H1 (cell line): ENCODE measurements around the gene CBLN3. TPM values are rescaled to one million over a fixed set of nuclear protein-coding genes. Genes with fewer than 3 reads are reported as not detected.

Experiments used
- CTCF ChIA-PET: fragments of 300-600 bp; sonication (Branson Sonifier 250); formaldehyde crosslinking; loops from one replicate; lab custom pipeline; 2021; ENCODE audit not compliant: partially characterized antibody; lab: Charles Lee
- POLR2A ChIA-PET: fragments of 300-600 bp; sonication (Branson Sonifier 250); formaldehyde crosslinking; loops from one replicate; lab custom pipeline; 2021; ENCODE audit warnings: inconsistent platforms; ENCODE audit not compliant: partially characterized antibody; lab: Charles Lee
- DNase-seq, 2 experiments: peaks; one replicate each; pipeline versions ENCODE4 v3.0.0 to v3.0.0-alpha.2; 2010 to 2022; ENCODE audit warnings: low spot score in 2 of 2, low read depth in 1 of 2, mixed read lengths in 1 of 2
- FAIRE-seq: peaks from 2 replicates; lab custom pipeline; 2011; peaks lifted over from hg19 to GRCh38; lab: Jason Lieb, UNC
- H2AFZ ChIP-seq: 2 replicates; pipeline ENCODE4 v1.8.1; 2012; ENCODE audit warnings: low read length, inconsistent platforms
- H2AK5ac ChIP-seq: 2 replicates; pipeline ENCODE4 v1.6.1; 2013; ENCODE audit warnings: low read depth, low read length
- H2BK120ac ChIP-seq: replicated peaks from 2 replicates; pipeline ENCODE3; 2013; ENCODE audit warnings: low read depth, low read length, inconsistent platforms
- H2BK12ac ChIP-seq: 2 replicates; pipeline ENCODE4 v1.6.1; 2013; ENCODE audit warnings: low read depth, low read length
- H2BK15ac ChIP-seq: 2 replicates; pipeline ENCODE4 v1.6.1; 2013; ENCODE audit warnings: low read length
- H2BK20ac ChIP-seq: 2 replicates; pipeline ENCODE4 v1.6.1; 2013; ENCODE audit warnings: low read length
- H2BK5ac ChIP-seq: 2 replicates; pipeline ENCODE4 v1.6.1; 2013; ENCODE audit warnings: low read depth, low read length
- H3K14ac ChIP-seq: 2 replicates; pipeline ENCODE4 v1.6.1; 2013; ENCODE audit warnings: inconsistent platforms; ENCODE audit not compliant: insufficient read length
- H3K18ac ChIP-seq: 2 replicates; pipeline ENCODE4 v1.6.1; 2013; ENCODE audit warnings: low read length; ENCODE audit errors: extremely low read depth
- H3K23ac ChIP-seq: 2 replicates; pipeline ENCODE4 v1.6.1; 2013; ENCODE audit warnings: inconsistent platforms; ENCODE audit not compliant: insufficient read length
- H3K23me2 ChIP-seq: 2 replicates; pipeline ENCODE4 v1.6.1; 2013; ENCODE audit warnings: low read depth, low read length
- H3K27ac ChIP-seq: 2 replicates; pipeline ENCODE4 v1.6.1; 2011; ENCODE audit warnings: low read depth, low read length, inconsistent platforms
- H3K27me3 ChIP-seq, 4 experiments: replicated peaks in 1 of 4; 1 replicate in 1 of 4; 2 replicates in 3 of 4; pipeline versions ENCODE4 v1.6.1 to v1.8.1; 2011 to 2013; ENCODE audit warnings: low read length in 3 of 4, mild to moderate bottlenecking in 3 of 4, inconsistent platforms in 2 of 4, mixed read lengths in 2 of 4, moderate library complexity in 1 of 4; ENCODE audit not compliant: control insufficient read depth in 3 of 4, insufficient read depth in 3 of 4; ENCODE audit errors: extremely low read depth in 1 of 4
- H3K36me3 ChIP-seq, 4 experiments: 2 replicates each; pipeline versions ENCODE4 v1.6.1 to v1.8.1; 2011 to 2013; ENCODE audit warnings: mild to moderate bottlenecking in 4 of 4, low read length in 3 of 4, moderate library complexity in 2 of 4, control low read depth in 1 of 4, inconsistent platforms in 1 of 4; ENCODE audit not compliant: insufficient read depth in 4 of 4, control insufficient read depth in 2 of 4
- H3K4ac ChIP-seq: replicated peaks from 2 replicates; pipeline ENCODE3; 2013; ENCODE audit warnings: low read length, low read depth, mixed read lengths, inconsistent platforms; ENCODE audit not compliant: insufficient read length
- H3K4me1 ChIP-seq, 4 experiments: replicated peaks in 1 of 4; 1 replicate in 1 of 4; 2 replicates in 3 of 4; pipeline versions ENCODE4 v1.6.1 to v1.8.1; 2011 to 2013; ENCODE audit warnings: low read length in 3 of 4, inconsistent platforms in 2 of 4, mixed read lengths in 1 of 4; ENCODE audit not compliant: insufficient read depth in 4 of 4, control insufficient read depth in 3 of 4
- H3K4me2 ChIP-seq, 2 experiments: 2 replicates each; pipeline versions ENCODE4 v1.6.1 to v1.8.1; 2011 to 2013; ENCODE audit warnings: low read depth in 2 of 2, low read length in 2 of 2, control low read depth in 1 of 2, inconsistent platforms in 1 of 2, mild to moderate bottlenecking in 1 of 2; ENCODE audit not compliant: insufficient read depth in 1 of 2
- H3K4me3 ChIP-seq, 4 experiments: fragments of 200-600, 300-600 bp in 1 of 4; sonication (generic), shearing (Covaris generic), sonication (Bioruptor Twin) in 1 of 4; 2 replicates each; pipeline versions ENCODE4 v1.5.1 to v1.8.1; 2011 to 2016; ENCODE audit warnings: low read length in 4 of 4, low read depth in 3 of 4, control low read depth in 2 of 4, inconsistent platforms in 2 of 4, mild to moderate bottlenecking in 2 of 4, mixed read lengths in 1 of 4, moderate library complexity in 1 of 4; ENCODE audit not compliant: insufficient read depth in 2 of 4; ENCODE audit errors: extremely low read depth in 1 of 4
- H3K56ac ChIP-seq: replicated peaks from 2 replicates; pipeline ENCODE3; 2013; ENCODE audit warnings: low read depth, mild to moderate bottlenecking, mixed read lengths, low read length, inconsistent platforms; ENCODE audit not compliant: insufficient read length
- H3K79me1 ChIP-seq: 2 replicates; pipeline ENCODE4 v1.6.1; 2013; ENCODE audit warnings: low read depth, low read length, control low read depth
- H3K79me2 ChIP-seq, 2 experiments: 2 replicates each; pipeline versions ENCODE4 v1.6.1 to v1.8.1; 2012 to 2013; ENCODE audit warnings: low read length in 2 of 2, mild to moderate bottlenecking in 2 of 2, inconsistent platforms in 1 of 2; ENCODE audit not compliant: insufficient read depth in 2 of 2, control insufficient read depth in 1 of 2
- H3K9ac ChIP-seq, 4 experiments: replicated peaks in 1 of 4; 1 replicate in 1 of 4; 2 replicates in 3 of 4; pipeline versions ENCODE4 v1.6.1 to v1.8.1; 2011 to 2013; ENCODE audit warnings: low read depth in 3 of 4, low read length in 3 of 4, control low read depth in 2 of 4, mild to moderate bottlenecking in 2 of 4, moderate library complexity in 2 of 4, inconsistent platforms in 1 of 4; ENCODE audit errors: extremely low read depth in 1 of 4
- H3K9me3 ChIP-seq, 2 experiments: 2 replicates each; pipeline versions ENCODE4 v1.6.1 to v1.8.1; 2012 to 2013; ENCODE audit warnings: mild to moderate bottlenecking in 2 of 2, moderate library complexity in 2 of 2, control low read depth in 1 of 2, inconsistent platforms in 1 of 2, low read depth in 1 of 2, low read length in 1 of 2, mixed read lengths in 1 of 2; ENCODE audit not compliant: insufficient read depth in 2 of 2
- H4K20me1 ChIP-seq, 2 experiments: replicated peaks in 1 of 2; 2 replicates each; pipeline versions ENCODE3 to v1.8.1; 2011 to 2013; ENCODE audit warnings: inconsistent platforms in 2 of 2, low read length in 2 of 2, mild to moderate bottlenecking in 1 of 2; ENCODE audit not compliant: insufficient read depth in 2 of 2, control insufficient read depth in 1 of 2
- H4K5ac ChIP-seq: 2 replicates; pipeline ENCODE4 v1.6.1; 2013; ENCODE audit warnings: low read length, low read depth, mixed read lengths, inconsistent platforms; ENCODE audit not compliant: insufficient read length
- H4K8ac ChIP-seq: 2 replicates; pipeline ENCODE4 v1.8.0; 2013; ENCODE audit warnings: mild to moderate bottlenecking, moderate library complexity, low read length, inconsistent platforms; ENCODE audit not compliant: insufficient read depth; ENCODE audit errors: extremely low read depth
- H4K91ac ChIP-seq: replicated peaks from 2 replicates; pipeline ENCODE3; 2013; ENCODE audit warnings: low read length, mixed read lengths, inconsistent platforms; ENCODE audit not compliant: insufficient read length
- CHD1 ChIP-seq: IDR thresholded peaks from 2 replicates; pipeline ENCODE4 v1.6.1; 2012; ENCODE audit warnings: low read depth, low read length, improper control_type of control experiment
- GABPA ChIP-seq: IDR thresholded peaks from 2 replicates; pipeline ENCODE4 v1.6.1; 2011; ENCODE audit warnings: mild to moderate bottlenecking, low read length, moderate library complexity, borderline replicate concordance; ENCODE audit not compliant: insufficient read depth
- KDM5A ChIP-seq: fragments of 200-600 bp; IDR thresholded peaks from 2 replicates; pipeline ENCODE4 v1.7.1; 2012; ENCODE audit warnings: mild to moderate bottlenecking, low read length, inconsistent platforms, mixed read lengths
- NRF1 ChIP-seq: IDR thresholded peaks from 2 replicates; pipeline ENCODE4 v1.6.1; 2011; ENCODE audit warnings: mild to moderate bottlenecking, low read depth, low read length, improper control_type of control experiment
- POLR2A ChIP-seq, 2 experiments: IDR thresholded peaks; 1 replicate in 1 of 2; 2 replicates in 1 of 2; pipeline ENCODE4 v1.6.1; 2011; ENCODE audit warnings: low read depth in 2 of 2, low read length in 2 of 2, mild to moderate bottlenecking in 2 of 2; ENCODE audit errors: control extremely low read depth in 1 of 2
- SAP30 ChIP-seq: fragments of 300-600 bp; sonication (generic); IDR thresholded peaks from 2 replicates; pipeline ENCODE4 v1.7.1; 2012; ENCODE audit warnings: low read length, moderate library complexity, mild to moderate bottlenecking, inconsistent platforms; ENCODE audit not compliant: insufficient read depth, insufficient replicate concordance
- WGBS, 2 experiments: shearing (Covaris generic) in 1 of 2; methylation state at CpG; one replicate each; pipeline versions ENCODE4 v1.1.6 to v1.1.7; 2013 to 2015; ENCODE audit warnings: low lambda C conversion rate in 2 of 2, mixed read lengths in 2 of 2, inconsistent platforms in 1 of 2, low coverage in 1 of 2, missing lambda C conversion rate in 1 of 2; ENCODE audit not compliant: insufficient replicate concordance in 2 of 2, insufficient coverage in 1 of 2, insufficient read length in 1 of 2; ENCODE audit errors: extremely low coverage in 1 of 2, missing lambda C conversion rate in 1 of 2; 5-methylcytosine and 5-hydroxymethylcytosine counted together
- polyA plus RNA-seq, 7 experiments: library from polyadenylated mRNA; depleted of rRNA in 3 of 7; stranded (reverse) in 5 of 7; unstranded in 2 of 7; fragments of >200 nt in 5 of 7; fragments of 200-250 nt in 2 of 7; gene quantifications; 1 replicate in 5 of 7; 2 replicates in 1 of 7; 4 replicates in 1 of 7; pipeline versions ENCODE4 v1.2.1 to v1.2.3, GENCODE V29; 2011 to 2013; ENCODE audit warnings: missing spikeins in 2 of 7, mixed read lengths in 2 of 7
- total RNA-seq: library from RNA; stranded (reverse); fragmentation: NEBNext Ultra II Directional; extraction: Animal tissue kit (Norgen Biotek cat#: 25700); gene quantifications from 2 replicates; pipeline ENCODE4 v1.2.1, GENCODE V29; 2021
- TF ChIP-seq, protein P1 (sequence below): IDR thresholded peaks from 2 replicates; pipeline ENCODE4 v1.6.1; 2011; ENCODE audit warnings: low read length, improper control_type of control experiment
- TF ChIP-seq, protein P2 (sequence below): IDR thresholded peaks from 2 replicates; pipeline ENCODE4 v1.6.1; 2011; ENCODE audit warnings: low read depth, mild to moderate bottlenecking, low read length; ENCODE audit not compliant: insufficient read depth

The CBLN3 gene
- total and polyA plus RNA-seq, 2 of the 8 experiments (the other 6 are each of a cell fraction or from before 2014, with no cell fraction given), result 0.54 to 1.00 TPM

DNA sequence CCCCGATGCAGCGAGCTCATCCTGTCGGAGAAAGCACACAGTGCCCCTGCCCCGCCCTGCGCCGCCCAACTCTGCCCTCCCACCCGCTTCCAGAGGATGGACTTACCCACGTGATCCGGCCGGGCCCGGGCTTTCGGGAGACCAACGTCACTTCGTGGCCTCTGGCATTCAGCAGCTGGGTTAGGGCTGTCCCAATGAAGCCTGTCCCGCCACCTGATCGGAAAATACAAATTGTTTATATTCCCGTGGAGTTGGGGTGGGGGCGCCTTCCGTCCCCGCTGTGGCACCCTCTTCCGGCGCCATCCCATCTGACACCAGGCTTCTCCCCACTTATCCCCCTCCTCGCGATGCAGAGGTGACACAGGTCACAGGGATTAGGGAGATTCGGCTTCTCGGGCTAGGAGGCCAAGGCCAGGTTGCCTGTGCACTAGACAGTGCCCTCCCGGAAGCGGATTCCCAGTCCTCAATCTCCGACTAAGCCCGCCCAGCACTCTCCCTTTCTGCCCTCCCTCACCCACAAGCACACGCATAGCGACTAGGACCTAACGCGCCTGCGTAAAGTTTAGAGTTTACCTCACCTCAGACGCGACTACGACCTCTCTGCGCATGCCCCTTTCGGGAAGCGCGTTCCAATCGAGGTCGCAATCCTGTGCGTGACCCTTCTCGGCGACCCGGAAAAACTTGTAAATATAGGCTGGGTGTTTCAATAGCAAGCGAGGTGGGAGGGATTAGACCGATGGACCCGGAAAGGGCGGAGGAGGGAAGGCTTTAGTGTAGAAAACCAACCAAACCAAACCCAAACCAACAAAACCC lies 13.0 kb upstream of the CBLN3 start, which contains the start of gene SDR39U1:
SDR39U1 (minus strand) TSS at position 537 of the 813 bp plus-strand sequence; CDS start at position 530, 7 bp downstream.
- H4K5ac ChIP-seq, result peak within 1 kb of the TSS; percentile 61
- peak within 1 kb of the TSS; percentile 56; the same call in 1 of the 2 replicates for H2AFZ ChIP-seq
- H3K4ac ChIP-seq, result peak within 1 kb of the TSS; percentile 98
- 0 out of 2 replicates have a peak within 1 kb of the TSS, but pooled peaks have one; percentile 41 for H2BK20ac ChIP-seq
- no peaks in the 10 kb centered on the region; the same call in 1 of the 2 replicates for H3K79me1 ChIP-seq
- FAIRE-seq, result peak; percentile 96
- ChIA-PET CTCF (interaction anchor here (0.7 to 4.1 kb wide), 9 partner anchors 11 to 134 kb away, joined by 3 to 29 read pairs (median 4); partner anchors contain the start of genes CBLN3, CIDEB and KHNYN), POLR2A (interaction anchor here (0.8 to 4.5 kb wide), 9 partner anchors 12 to 649 kb away, joined by 3 to 34 read pairs (median 4); partner anchors contain the start of genes CBLN3 and KHNYN)
- peaks cover 9% of the 10 kb centered on the region for H3K23me2 ChIP-seq
- peaks cover 0 to 3% of the 10 kb centered on the region in 2 experiments for H4K20me1 ChIP-seq
- peak within 1 kb of the TSS; percentile 89 for H3K56ac ChIP-seq
- H3K23ac ChIP-seq, result no peak within 1 kb of the TSS
- H3K4me3 ChIP-seq, result peak within 1 kb of the TSS; percentile 84 to 95 (median 89)
- peak within 1 kb of the TSS; percentile 93 for H4K91ac ChIP-seq
- H3K36me3 ChIP-seq, result peaks cover 10 to 23% (median 12%) of the 10 kb centered on the region in 4 experiments; a peak in 7 of 8 replicates
- H4K8ac ChIP-seq, result peak within 1 kb of the TSS; percentile 75
- no peaks in the 10 kb centered on the region; a peak in 2 of 7 replicates for H3K4me1 ChIP-seq
- no peak within 1 kb of the TSS for H2BK120ac ChIP-seq
- peak within 1 kb of the TSS; percentile 88; the same call in 1 of the 2 replicates for H2BK15ac ChIP-seq
- 1% methylated on average over 45 of the region's 52 CpGs; no CpG with 5 or more reads in 1 of the 2 experiments for whole genome bisulfite sequencing, 2 experiments
- H3K4me2 ChIP-seq, result peak within 1 kb of the TSS; percentile 76 to 96
- peak within 1 kb of the TSS; percentile 71 to 92 (median 92) for H3K9ac ChIP-seq
- H3K27me3 ChIP-seq, result no peaks in the 10 kb centered on the region
- H3K27ac ChIP-seq, result peak within 1 kb of the TSS; percentile 98
- peak within 1 kb of the TSS; percentile 95 for H3K18ac ChIP-seq
- no peaks in the 10 kb centered on the region for H3K9me3 ChIP-seq
- H3K79me2 ChIP-seq, result 0 out of 4 replicates have a peak, but pooled peaks cover 0 to 3% of the 10 kb centered on the region in 2 experiments
- peak within 1 kb of the TSS; percentile 98 for H2BK5ac ChIP-seq
- no peak within 1 kb of the TSS for H3K14ac ChIP-seq
- peak within 1 kb of the TSS; percentile 90; the same call in 1 of the 2 replicates for H2BK12ac ChIP-seq
- DNase-seq, result peak; percentile 91 to 94
- H2AK5ac ChIP-seq, result no peak within 1 kb of the TSS
- TF ChIP-seq GABPA, result peak; percentile 94
- TF ChIP-seq SAP30, result peak; percentile 34
- TF ChIP-seq, protein P1, sequence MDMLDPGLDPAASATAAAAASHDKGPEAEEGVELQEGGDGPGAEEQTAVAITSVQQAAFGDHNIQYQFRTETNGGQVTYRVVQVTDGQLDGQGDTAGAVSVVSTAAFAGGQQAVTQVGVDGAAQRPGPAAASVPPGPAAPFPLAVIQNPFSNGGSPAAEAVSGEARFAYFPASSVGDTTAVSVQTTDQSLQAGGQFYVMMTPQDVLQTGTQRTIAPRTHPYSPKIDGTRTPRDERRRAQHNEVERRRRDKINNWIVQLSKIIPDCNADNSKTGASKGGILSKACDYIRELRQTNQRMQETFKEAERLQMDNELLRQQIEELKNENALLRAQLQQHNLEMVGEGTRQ, result peak; percentile 71
- TF ChIP-seq KDM5A, result peak; percentile 72; the same call in 1 of the 2 replicates
- TF ChIP-seq, protein P2, sequence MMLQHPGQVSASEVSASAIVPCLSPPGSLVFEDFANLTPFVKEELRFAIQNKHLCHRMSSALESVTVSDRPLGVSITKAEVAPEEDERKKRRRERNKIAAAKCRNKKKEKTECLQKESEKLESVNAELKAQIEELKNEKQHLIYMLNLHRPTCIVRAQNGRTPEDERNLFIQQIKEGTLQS, result 0 out of 2 replicates have a peak, but pooled peaks have one; percentile 44
- peak; percentile 84 for TF ChIP-seq NRF1
- no peak for TF ChIP-seq CHD1
- TF ChIP-seq POLR2A (IDR thresholded peaks at IDR 0.05; ENCODE audit: control extremely low read depth in 1 of 2, low read depth in 2 of 2, low read length in 2 of 2), result peak; percentile 56 to 89
